Measurements from ENCODE around the gene GGA3. TPM values are rescaled to one million over a fixed set of nuclear protein-coding genes. Genes with fewer than 3 reads are reported as not detected.
A peak's percentile ranks its signal among the peaks of the same experiment; 100 is the strongest.
"Not testable (repeated sequence)": the region's sequence is repeated elsewhere in the genome, so short reads cannot be mapped to it uniquely, and the experiment has no call there.

Gene GGA3
- polyA plus RNA-seq, 4 donors: 35.7 to 48.9 (median 41.0) TPM

GRCh38 chr17:75228847-75229246 is 32.6 kb downstream of the GGA3 start:
- DNase-seq (ENCODE audit: low read depth in 4 of 4, low spot score in 3 of 4): no peak

GRCh38 chr17:75228305-75228704 is 33.1 kb downstream of the GGA3 start:
- DNase-seq (ENCODE audit: low read depth in 4 of 4, low spot score in 3 of 4): no peak

DNA sequence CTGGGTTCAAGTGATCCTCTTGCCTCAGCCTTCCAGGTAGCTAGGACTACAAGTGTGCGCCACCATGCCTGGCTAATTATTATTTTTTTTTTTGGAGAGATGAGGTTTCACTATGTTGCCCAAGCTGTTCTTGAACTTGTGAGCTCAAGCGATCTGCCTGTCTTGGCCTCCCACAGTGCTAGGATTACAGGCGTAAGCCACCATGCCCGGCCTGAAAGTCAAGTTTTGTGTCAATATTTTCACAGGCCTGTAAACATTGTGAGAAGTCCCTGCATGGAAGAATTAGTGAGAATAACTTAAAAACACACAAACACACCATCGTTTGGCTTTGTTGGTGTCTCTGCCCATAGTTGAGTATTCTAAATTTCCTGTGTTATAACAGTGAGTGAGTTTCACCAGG is 33.7 kb downstream of the GGA3 start:
- DNase-seq (ENCODE audit: low read depth in 4 of 4, low spot score in 3 of 4): no peak

DNA sequence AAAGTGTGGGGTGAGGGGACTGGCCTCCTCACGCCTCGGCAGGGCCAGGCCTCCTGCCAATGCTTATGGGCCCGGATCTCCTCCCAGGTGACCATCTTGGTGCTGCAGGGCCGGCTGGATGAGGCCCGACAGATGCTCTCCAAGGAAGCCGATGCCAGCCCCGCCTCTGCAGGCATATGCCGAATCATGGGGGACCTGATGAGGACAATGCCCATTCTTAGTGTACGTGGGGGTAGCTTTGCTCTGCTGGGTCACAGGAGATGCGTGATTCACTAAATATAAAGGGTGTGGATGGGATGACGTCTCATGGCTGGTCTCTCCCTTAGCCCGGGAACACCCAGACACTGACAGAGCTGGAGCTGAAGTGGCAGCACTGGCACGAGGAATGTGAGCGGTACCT is 36.4 kb downstream of the GGA3 start:
- DNase-seq (ENCODE audit: low read depth in 4 of 4, low spot score in 3 of 4): no peak

DNA sequence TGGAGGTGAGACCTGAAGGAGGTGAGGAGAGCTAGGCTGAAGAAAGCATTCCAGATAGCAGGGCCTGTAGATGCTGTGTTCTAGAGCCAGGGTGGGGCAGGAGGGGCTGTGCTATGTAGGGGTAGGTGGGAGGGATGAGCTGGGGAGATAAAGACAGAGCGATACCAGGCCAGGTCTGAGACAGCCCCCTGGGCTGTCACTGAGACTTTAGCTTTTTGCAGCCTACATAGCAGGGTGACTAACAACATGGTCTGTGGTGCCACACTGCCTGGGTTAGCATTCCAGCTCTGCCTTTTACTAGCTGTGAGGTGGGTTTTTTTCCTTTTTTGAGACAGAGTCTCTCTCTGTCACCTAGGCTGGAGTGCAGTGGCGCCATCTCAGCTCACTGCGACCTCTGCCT is 41.6 kb downstream of the GGA3 start:
- no peak for DNase-seq (ENCODE audit: low read depth in 4 of 4, low spot score in 3 of 4)

GRCh38 chr17:75218131-75218530 is 43.3 kb downstream of the GGA3 start:
- DNase-seq (ENCODE audit: low read depth in 4 of 4, low spot score in 3 of 4): no peak

- DNase-seq (ENCODE audit: low read depth in 4 of 4, low spot score in 3 of 4): no peak
These were observed 52.3 kb downstream of the GGA3 start for GRCh38 chr17:75209061-75209460.

DNA sequence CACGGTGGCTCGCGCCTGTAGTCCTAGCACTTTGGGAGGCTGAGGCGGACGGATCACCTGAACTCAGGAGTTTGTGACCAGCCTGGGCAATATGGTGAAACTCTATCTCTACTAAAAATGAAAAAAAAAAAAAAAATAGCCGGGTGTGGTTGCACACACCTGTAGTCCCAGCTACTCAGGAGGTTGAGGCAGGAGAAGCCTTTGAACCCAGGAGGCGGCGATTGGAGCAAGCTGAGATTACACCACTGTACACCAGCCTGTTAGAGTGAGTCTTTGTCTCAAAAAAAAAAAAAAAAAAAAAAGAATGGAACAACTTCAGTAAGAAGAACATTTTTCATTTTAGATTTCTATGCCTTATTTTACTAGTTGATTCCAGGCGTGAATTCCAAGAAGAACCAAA is 53.2 kb downstream of the GGA3 start:
- DNase-seq (ENCODE audit: low read depth in 4 of 4, low spot score in 3 of 4): no peak

GRCh38 chr17:75207760-75208159 is 53.6 kb downstream of the GGA3 start:
- no peak for DNase-seq (ENCODE audit: low read depth in 4 of 4, low spot score in 3 of 4)

GRCh38 chr17:75207050-75207407 is 54.4 kb downstream of the GGA3 start:
- DNase-seq (ENCODE audit: low read depth in 4 of 4, low spot score in 3 of 4): not testable (repeated sequence)

- no peak for DNase-seq (ENCODE audit: low read depth in 4 of 4, low spot score in 3 of 4)
These were observed 55.6 kb downstream of the GGA3 start for GRCh38 chr17:75205793-75206163.

GRCh38 chr17:75205037-75205792 is 56.2 kb downstream of the GGA3 start, which contains the start of gene NUP85:
Gene NUP85, plus strand, starts transcription at chr17:75205679. Its CDS starts 83 bp downstream, at chr17:75205762.
- DNase-seq (ENCODE audit: low read depth in 4 of 4, low spot score in 3 of 4): peak; percentile 85 to 98 (median 88)

DNA sequence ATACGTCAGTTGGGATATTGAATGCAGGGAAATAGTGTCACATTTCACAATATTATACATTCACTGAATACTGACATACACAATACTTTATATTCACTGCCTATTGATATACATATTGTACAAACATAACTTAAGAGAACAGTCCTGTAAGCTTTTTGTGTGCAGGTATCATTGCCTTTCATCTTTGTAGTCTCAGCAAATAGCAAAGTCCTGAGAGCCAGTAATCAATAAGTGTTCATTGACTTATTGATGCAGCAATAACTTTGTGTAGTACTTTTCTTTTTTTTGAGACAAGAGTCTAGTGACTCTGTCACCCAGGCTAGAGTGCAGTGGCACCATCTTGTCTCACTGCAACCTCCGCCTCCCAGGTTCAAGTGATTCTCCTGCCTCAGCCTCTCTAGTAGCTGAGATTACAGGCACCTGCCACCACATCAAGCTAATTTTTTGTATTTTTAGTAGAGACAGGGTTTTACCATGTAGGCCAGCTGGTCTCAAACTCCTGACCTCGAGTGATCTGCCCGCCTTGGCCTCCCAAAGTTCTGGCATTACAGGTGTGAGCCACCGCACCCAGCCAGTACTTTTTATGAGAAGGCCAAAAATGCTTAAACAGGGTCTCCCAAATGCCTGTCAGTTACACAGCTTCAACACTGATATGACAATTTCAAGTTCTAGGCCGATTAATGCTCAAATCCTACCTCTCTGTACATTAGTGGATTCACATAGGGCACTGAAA is 61.4 kb downstream of the GGA3 start:
- DNase-seq (ENCODE audit: low read depth in 4 of 4, low spot score in 3 of 4): no peak

DNA sequence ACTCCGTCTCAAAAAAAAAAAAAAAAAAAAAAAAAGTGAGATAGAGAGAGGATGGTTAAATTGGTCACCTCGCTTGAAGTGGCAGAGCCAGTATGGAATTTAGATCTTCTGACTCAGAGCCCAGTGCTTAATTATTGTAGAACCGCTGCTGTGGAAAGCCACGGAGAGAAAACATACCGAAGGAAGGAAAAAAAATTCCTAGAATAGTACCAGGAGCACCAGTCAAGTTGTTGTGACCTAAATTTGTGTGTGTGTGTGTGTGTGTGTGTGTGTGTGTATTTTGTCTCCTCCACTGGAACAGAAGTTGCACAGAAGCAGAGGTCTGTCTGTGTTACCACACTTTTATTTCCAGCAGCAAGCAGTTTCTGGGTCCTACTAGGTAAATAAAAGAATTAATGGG is 66.5 kb downstream of the GGA3 start:
- no peak for DNase-seq (ENCODE audit: low read depth in 4 of 4, low spot score in 3 of 4)

GRCh38 chr17:75191584-75191983 is 69.8 kb downstream of the GGA3 start:
- DNase-seq (ENCODE audit: low read depth in 4 of 4, low spot score in 3 of 4): no peak

DNA sequence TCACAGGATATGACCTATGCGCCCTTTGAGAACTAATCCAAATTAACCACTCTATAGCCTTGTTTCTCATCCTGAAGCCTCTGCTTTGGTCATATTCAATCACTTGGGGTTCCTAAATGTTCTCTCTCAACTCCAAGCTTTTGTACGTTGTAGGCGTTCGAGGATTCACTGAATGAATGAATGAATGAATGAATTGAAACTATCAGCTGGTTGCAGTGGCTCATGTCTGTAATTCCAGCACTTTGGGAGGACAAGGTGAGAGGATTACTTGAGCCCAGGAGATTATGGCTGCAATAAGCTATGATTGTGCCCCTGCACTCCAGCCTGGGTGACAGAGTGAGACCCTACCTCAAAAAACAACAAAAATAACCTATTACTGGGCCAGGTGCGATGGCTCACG is 72.8 kb downstream of the GGA3 start:
- DNase-seq (ENCODE audit: low read depth in 4 of 4, low spot score in 3 of 4): no peak

Other genes with a start within 250 kb of the GGA3 start
- gene MRPL58, start 248.9 kb downstream of the GGA3 start, polyA plus RNA-seq (ENCODE audit: insufficient read length in 4 of 4): 10 to 100 TPM; 26.4 to 29.6 (median 27.7) TPM
- 100 to 1,000 TPM; 323 to 364 (median 341) TPM for gene ATP5PD, start 214.6 kb downstream of the GGA3 start, polyA plus RNA-seq (ENCODE audit: insufficient read length in 4 of 4)
- 10 to 100 TPM; 32.8 to 35.4 (median 33.8) TPM for gene KCTD2, start 214.4 kb downstream of the GGA3 start, polyA plus RNA-seq (ENCODE audit: insufficient read length in 4 of 4)
- 10 to 100 TPM; 24.1 to 32.3 (median 27.8) TPM for gene SLC16A5, start 173.7 kb downstream of the GGA3 start, polyA plus RNA-seq (ENCODE audit: insufficient read length in 4 of 4)
- 10 to 100 TPM; 16.0 to 19.4 (median 18.2) TPM for gene ARMC7, start 151.6 kb downstream of the GGA3 start, polyA plus RNA-seq (ENCODE audit: insufficient read length in 4 of 4)
- 10 to 100 TPM; 46.0 to 72.2 (median 49.5) TPM for gene NT5C, start 129.9 kb downstream of the GGA3 start, polyA plus RNA-seq (ENCODE audit: insufficient read length in 4 of 4)
- 100 to 1,000 TPM in 1 of 4 donors, 10 to 100 TPM in 3; 84.2 to 116 (median 88.5) TPM for gene JPT1, start 107.1 kb downstream of the GGA3 start, polyA plus RNA-seq (ENCODE audit: insufficient read length in 4 of 4)
- gene SUMO2, start 78.6 kb downstream of the GGA3 start, polyA plus RNA-seq (ENCODE audit: insufficient read length in 4 of 4): 100 to 1,000 TPM; 680 to 843 (median 799) TPM
- gene NUP85, start 55.9 kb downstream of the GGA3 start, polyA plus RNA-seq (ENCODE audit: insufficient read length in 4 of 4): 10 to 100 TPM; 59.2 to 65.3 (median 61.4) TPM
- 10 to 100 TPM; 72.5 to 80.2 (median 76.1) TPM for gene MRPS7, start 273 bp upstream of the GGA3 start, polyA plus RNA-seq (ENCODE audit: insufficient read length in 4 of 4)
- 10 to 100 TPM; 21.0 to 24.6 (median 22.9) TPM for gene MIF4GD, start 9.6 kb upstream of the GGA3 start, polyA plus RNA-seq (ENCODE audit: insufficient read length in 4 of 4)
- 1 to 10 TPM; 6.9 to 8.3 (median 7.5) TPM for gene SLC25A19, start 27.8 kb upstream of the GGA3 start, polyA plus RNA-seq (ENCODE audit: insufficient read length in 4 of 4)
- gene GRB2, start 144.1 kb upstream of the GGA3 start, polyA plus RNA-seq (ENCODE audit: insufficient read length in 4 of 4): 100 to 1,000 TPM in 3 of 4 donors, 10 to 100 TPM in 1; 99.6 to 118 (median 110) TPM
- 10 to 100 TPM; 77.7 to 99.0 (median 81.1) TPM for gene TMEM94, start 195.0 kb upstream of the GGA3 start, polyA plus RNA-seq (ENCODE audit: insufficient read length in 4 of 4)

Data from right renal pelvis (tissue), 4 donors.